ENCODE data around the gene SLC39A11. TPM values are rescaled to one million over a fixed set of nuclear protein-coding genes. Genes with fewer than 3 reads are reported as not detected.

The SLC39A11 gene
- total RNA-seq, 1 experiment from 2014 or later, result 57.1 TPM

DNA sequence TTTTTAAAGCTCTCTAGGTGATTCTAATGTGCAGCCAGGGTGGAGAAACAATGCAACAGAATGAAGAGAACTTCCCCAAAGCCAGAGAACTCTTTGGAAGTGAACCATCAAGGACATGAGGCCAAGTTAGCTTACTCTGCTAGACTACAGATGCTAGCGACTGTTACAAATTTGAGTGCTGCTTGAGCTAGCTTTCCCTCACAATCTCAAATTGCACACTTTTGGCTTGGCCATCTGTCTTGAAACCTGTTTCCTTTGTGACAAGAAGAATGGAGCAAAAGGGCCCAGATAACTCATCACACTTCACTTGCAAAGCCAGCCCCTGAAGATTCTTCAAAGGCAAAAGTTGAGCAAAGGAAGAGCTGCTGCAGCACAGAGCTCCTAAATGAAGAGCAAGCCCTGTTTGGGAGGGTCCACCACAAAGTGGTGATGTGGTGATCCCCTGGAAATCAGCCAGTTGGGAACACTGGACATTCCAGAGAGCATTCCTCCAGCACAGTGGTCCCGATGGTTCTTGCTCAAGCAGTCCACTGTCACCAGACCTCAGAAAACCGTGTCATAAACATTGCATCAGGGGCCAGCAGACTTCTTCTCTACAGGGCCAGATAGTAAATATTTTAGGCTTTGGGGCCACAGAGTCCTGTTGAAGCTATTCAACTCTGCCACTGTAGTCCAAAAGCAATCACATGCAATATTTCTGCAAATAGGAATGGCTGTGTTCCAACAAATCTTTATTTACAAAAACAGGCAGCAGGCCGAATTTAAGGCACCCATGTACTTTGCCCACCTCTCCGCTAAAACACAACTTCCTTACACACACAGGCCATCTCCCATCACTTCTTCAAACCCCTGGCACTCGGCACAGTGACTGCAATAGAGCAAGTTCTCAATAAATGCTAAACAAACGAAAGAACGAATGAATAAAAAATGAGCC is 21.2 kb downstream of the SLC39A11 start:
- H3K4me1 ChIP-seq (replicated peaks; ENCODE audit: insufficient read depth), result peaks cover 25% of the 10 kb centered on the region
- H3K4me2 ChIP-seq, result no peak overlapping the region
- H3K4me3 ChIP-seq, result no peak overlapping the region
- H3K9me2 ChIP-seq (ENCODE audit: insufficient read depth), result no peaks in the 10 kb centered on the region
- no peaks in the 10 kb centered on the region; the same call in 1 of the 2 replicates for H3K9me3 ChIP-seq (ENCODE audit: insufficient read depth, low read depth)
- CTCF ChIA-PET, result interaction anchor here (0.6 kb wide), 1 partner anchor 344 kb away, joined by 15 read pairs; no protein-coding TSS in a partner anchor
- H3K27ac ChIP-seq, result no peak overlapping the region
- intact Hi-C loops (cut with micrococcal nuclease; ENCODE audit: unreplicated experiment), result no loop called here
- no peaks in the 10 kb centered on the region for H3K36me3 ChIP-seq (ENCODE audit: low read depth)
- POLR2A ChIA-PET (ENCODE audit: unreplicated experiment), result no interaction called here
- no peak for DNase-seq
- no peak overlapping the region for H2AFZ ChIP-seq
- H3K27me3 ChIP-seq (ENCODE audit: insufficient read depth, low read depth), result no peaks in the 10 kb centered on the region
- TF ChIP-seq, protein P1, sequence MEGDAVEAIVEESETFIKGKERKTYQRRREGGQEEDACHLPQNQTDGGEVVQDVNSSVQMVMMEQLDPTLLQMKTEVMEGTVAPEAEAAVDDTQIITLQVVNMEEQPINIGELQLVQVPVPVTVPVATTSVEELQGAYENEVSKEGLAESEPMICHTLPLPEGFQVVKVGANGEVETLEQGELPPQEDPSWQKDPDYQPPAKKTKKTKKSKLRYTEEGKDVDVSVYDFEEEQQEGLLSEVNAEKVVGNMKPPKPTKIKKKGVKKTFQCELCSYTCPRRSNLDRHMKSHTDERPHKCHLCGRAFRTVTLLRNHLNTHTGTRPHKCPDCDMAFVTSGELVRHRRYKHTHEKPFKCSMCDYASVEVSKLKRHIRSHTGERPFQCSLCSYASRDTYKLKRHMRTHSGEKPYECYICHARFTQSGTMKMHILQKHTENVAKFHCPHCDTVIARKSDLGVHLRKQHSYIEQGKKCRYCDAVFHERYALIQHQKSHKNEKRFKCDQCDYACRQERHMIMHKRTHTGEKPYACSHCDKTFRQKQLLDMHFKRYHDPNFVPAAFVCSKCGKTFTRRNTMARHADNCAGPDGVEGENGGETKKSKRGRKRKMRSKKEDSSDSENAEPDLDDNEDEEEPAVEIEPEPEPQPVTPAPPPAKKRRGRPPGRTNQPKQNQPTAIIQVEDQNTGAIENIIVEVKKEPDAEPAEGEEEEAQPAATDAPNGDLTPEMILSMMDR (conservative IDR thresholded peaks at IDR 0.05), result no peak
- TF ChIP-seq EZH2 (IDR thresholded peaks at IDR 0.05; ENCODE audit: low read depth), result no peak
- no TSS peak for BruUV-seq (replicated peaks)
- no peaks in the 10 kb centered on the region for H4K20me1 ChIP-seq (ENCODE audit: insufficient read depth)
- no peaks in the 10 kb centered on the region for H3K79me2 ChIP-seq (ENCODE audit: low read depth)
- peaks cover 22% of the 10 kb centered on the region; the same call in 1 of the 2 replicates for H3F3A ChIP-seq (ENCODE audit: insufficient read depth, low read depth)

- ChIA-PET CTCF (no interaction called here), POLR2A (ENCODE audit: unreplicated experiment) (no interaction called here)
- Histone ChIP-seq H3K9me2 (ENCODE audit: insufficient read depth) (no peaks in the 10 kb centered on the region), H2AFZ (no peak overlapping the region), H3K36me3 (ENCODE audit: low read depth) (no peaks in the 10 kb centered on the region), H3F3A (ENCODE audit: insufficient read depth, low read depth) (peaks cover 22% of the 10 kb centered on the region; the same call in 1 of the 2 replicates), H3K27me3 (ENCODE audit: insufficient read depth, low read depth) (no peaks in the 10 kb centered on the region), H3K4me3 (no peak overlapping the region), H4K20me1 (ENCODE audit: insufficient read depth) (no peaks in the 10 kb centered on the region), H3K4me2 (no peak overlapping the region), H3K79me2 (ENCODE audit: low read depth) (no peaks in the 10 kb centered on the region), H3K27ac (no peak overlapping the region), H3K9me3 (ENCODE audit: insufficient read depth, low read depth) (no peaks in the 10 kb centered on the region; the same call in 1 of the 2 replicates), H3K4me1 (replicated peaks; ENCODE audit: insufficient read depth) (peaks cover 25% of the 10 kb centered on the region)
- intact Hi-C loops (cut with micrococcal nuclease; ENCODE audit: unreplicated experiment), result no loop called here
- DNase-seq, result no peak
- TF ChIP-seq, protein P1 (conservative IDR thresholded peaks at IDR 0.05), result no peak
- no peak for TF ChIP-seq EZH2 (IDR thresholded peaks at IDR 0.05; ENCODE audit: low read depth)
- no TSS peak for BruUV-seq (replicated peaks)
These were observed 22.6 kb downstream of the SLC39A11 start for GRCh38 chr17:73069841-73070240.

GRCh38 chr17:73069164-73069770 is 23.2 kb downstream of the SLC39A11 start:
- POLR2A ChIA-PET (ENCODE audit: unreplicated experiment), result no interaction called here
- no peaks in the 10 kb centered on the region; the same call in 1 of the 2 replicates for H3K9me3 ChIP-seq (ENCODE audit: insufficient read depth, low read depth)
- no peaks in the 10 kb centered on the region for H3K9me2 ChIP-seq (ENCODE audit: insufficient read depth)
- intact Hi-C loops (cut with micrococcal nuclease; ENCODE audit: unreplicated experiment), result no loop called here
- H2AFZ ChIP-seq, result no peak overlapping the region
- no peak for DNase-seq
- no peak overlapping the region for H3K4me3 ChIP-seq
- CTCF ChIA-PET, result no interaction called here
- H3K27me3 ChIP-seq (ENCODE audit: insufficient read depth, low read depth), result no peaks in the 10 kb centered on the region
- peaks cover 22% of the 10 kb centered on the region; the same call in 1 of the 2 replicates for H3F3A ChIP-seq (ENCODE audit: insufficient read depth, low read depth)
- H4K20me1 ChIP-seq (ENCODE audit: insufficient read depth), result no peaks in the 10 kb centered on the region
- H3K4me2 ChIP-seq, result peak overlapping the region; percentile 67
- TF ChIP-seq EZH2 (IDR thresholded peaks at IDR 0.05; ENCODE audit: low read depth), result no peak
- TF ChIP-seq, protein P1 (conservative IDR thresholded peaks at IDR 0.05), result no peak
- peaks cover 25% of the 10 kb centered on the region for H3K4me1 ChIP-seq (replicated peaks; ENCODE audit: insufficient read depth)
- H3K79me2 ChIP-seq (ENCODE audit: low read depth), result no peaks in the 10 kb centered on the region
- H3K36me3 ChIP-seq (ENCODE audit: low read depth), result no peaks in the 10 kb centered on the region
- peak overlapping the region; percentile 63 for H3K27ac ChIP-seq
- no TSS peak for BruUV-seq (replicated peaks)

Measured in PC-9 (cell line).